SK-N-SH (cell line): ENCODE results near the gene LRP5. TPM values are rescaled to one million over a fixed set of nuclear protein-coding genes. Genes with fewer than 3 reads are reported as not detected.

ENCODE experiments used
- CTCF ChIA-PET: fragments of 300-600, 350-600 bp; formaldehyde crosslinking; extraction: SDS; loops from one replicate; lab custom pipeline; 2021; lab: Yijun Ruan, JAX
- POLR2A ChIA-PET: fragments of 350-600 bp; sonication (Branson Sonifier 250); formaldehyde crosslinking; extraction: SDS; loops from one replicate; lab custom pipeline; 2020; ENCODE audit warnings: antibody characterized with exemption, inconsistent platforms; lab: Yijun Ruan, JAX
- DNase-seq: peaks from one replicate; pipeline ENCODE4 v3.0.0; 2012
- H2AFZ ChIP-seq: fragments of 200-600 bp; sonication (generic); 2 replicates; pipeline ENCODE4 v1.8.1; 2016; ENCODE audit warnings: antibody characterized with exemption, mild to moderate bottlenecking, low read depth
- H3F3A ChIP-seq: fragments of 200-600 bp; sonication (generic); replicated peaks from 2 replicates; pipeline ENCODE3; 2016; ENCODE audit warnings: antibody characterized with exemption, mild to moderate bottlenecking; ENCODE audit not compliant: insufficient read depth
- H3K27ac ChIP-seq, 2 experiments: fragments of 200-500 bp in 1 of 2; fragments of 200-600 bp in 1 of 2; sonication (Bioruptor generic) in 1 of 2; sonication (generic), shearing (Covaris generic) in 1 of 2; 2 replicates each; pipeline versions ENCODE4 v1.5.1 to v1.6.1; 2014 to 2016; ENCODE audit warnings: low read depth in 2 of 2, inconsistent platforms in 1 of 2, low read length in 1 of 2, mild to moderate bottlenecking in 1 of 2, mixed read lengths in 1 of 2
- H3K27me3 ChIP-seq: fragments of 200-600 bp; sonication (generic), shearing (Covaris generic); 2 replicates; pipeline ENCODE4 v1.6.1; 2016; ENCODE audit warnings: mixed run types; ENCODE audit not compliant: insufficient read depth
- H3K36me3 ChIP-seq, 2 experiments: fragments of 200-500 bp in 1 of 2; fragments of 200-600 bp in 1 of 2; sonication (Bioruptor generic) in 1 of 2; sonication (generic) in 1 of 2; replicated peaks in 1 of 2; 2 replicates each; pipeline versions ENCODE3 to v1.5.1; 2014 to 2016; ENCODE audit warnings: low read length in 1 of 2, mild to moderate bottlenecking in 1 of 2; ENCODE audit not compliant: insufficient read depth in 2 of 2, control insufficient read depth in 1 of 2
- H3K4me1 ChIP-seq, 2 experiments: fragments of 200-500 bp in 1 of 2; fragments of 200-600 bp in 1 of 2; sonication (Bioruptor generic) in 1 of 2; sonication (generic), shearing (Covaris generic) in 1 of 2; 2 replicates each; pipeline versions ENCODE4 v1.5.1 to v1.6.1; 2014 to 2016; ENCODE audit warnings: low read depth in 1 of 2, low read length in 1 of 2, mixed run types in 1 of 2; ENCODE audit not compliant: insufficient read depth in 2 of 2, control insufficient read depth in 1 of 2
- H3K4me2 ChIP-seq: fragments of 200-600 bp; sonication (generic), shearing (Covaris generic); 2 replicates; pipeline ENCODE4 v1.6.1; 2017; ENCODE audit warnings: mixed run types
- H3K4me3 ChIP-seq, 2 experiments: fragments of 200-500 bp in 1 of 2; fragments of 200-600 bp in 1 of 2; sonication (Bioruptor generic) in 1 of 2; sonication (generic), shearing (Covaris generic) in 1 of 2; 2 replicates each; pipeline versions ENCODE4 v1.5.1 to v1.8.1; 2014 to 2016; ENCODE audit warnings: low read depth in 2 of 2, inconsistent platforms in 1 of 2, low read length in 1 of 2, mild to moderate bottlenecking in 1 of 2, mixed read lengths in 1 of 2, moderate library complexity in 1 of 2
- H3K79me2 ChIP-seq: fragments of 200-600 bp; sonication (generic); 2 replicates; pipeline ENCODE4 v1.8.1; 2017; ENCODE audit warnings: mild to moderate bottlenecking; ENCODE audit not compliant: insufficient read depth
- H3K9ac ChIP-seq: fragments of 200-600 bp; sonication (generic); 2 replicates; pipeline ENCODE4 v1.6.1; 2017; ENCODE audit warnings: mixed run types
- H3K9me2 ChIP-seq: fragments of 200-600 bp; sonication (generic); 2 replicates; pipeline ENCODE4 v1.6.1; 2017; ENCODE audit warnings: mixed run types
- H3K9me3 ChIP-seq: fragments of 200-600 bp; sonication (generic); 2 replicates; pipeline ENCODE4 v1.6.1; 2017; ENCODE audit warnings: mixed run types, mild to moderate bottlenecking, moderate library complexity
- H4K20me1 ChIP-seq: fragments of 200-600 bp; sonication (generic); 2 replicates; pipeline ENCODE4 v1.6.1; 2017; ENCODE audit warnings: mild to moderate bottlenecking, mixed run types; ENCODE audit not compliant: insufficient read depth
- FOSL2 ChIP-seq: IDR thresholded peaks from 2 replicates; pipeline ENCODE4 v1.4.0; 2012; ENCODE audit warnings: low read depth, mild to moderate bottlenecking, moderate library complexity, borderline replicate concordance
- JUND ChIP-seq: IDR thresholded peaks from 2 replicates; pipeline ENCODE4 v1.4.0; 2012
- PBX3 ChIP-seq: IDR thresholded peaks from 2 replicates; pipeline ENCODE4; 2012
- RAD21 ChIP-seq: IDR thresholded peaks from 2 replicates; pipeline ENCODE4 v1.6.1; 2012; ENCODE audit warnings: mild to moderate bottlenecking, low read length
- RCOR1 ChIP-seq: fragments of 150-350 bp; IDR thresholded peaks from 2 replicates; pipeline ENCODE4 v1.6.1; 2017; ENCODE audit warnings: antibody characterized with exemption, low read length
- REST ChIP-seq: IDR thresholded peaks from 2 replicates; pipeline ENCODE4 v1.6.1; 2012; ENCODE audit warnings: mild to moderate bottlenecking, low read depth, low read length, moderate library complexity
- RFX5 ChIP-seq: IDR thresholded peaks from 2 replicates; pipeline ENCODE4 v1.6.1; 2012; ENCODE audit warnings: mild to moderate bottlenecking, improper control_type of control experiment, low read length
- TCF12 ChIP-seq: IDR thresholded peaks from 2 replicates; pipeline ENCODE4 v1.4.0; 2012
- TEAD4 ChIP-seq: IDR thresholded peaks from 2 replicates; pipeline ENCODE4 v1.4.0; 2012; ENCODE audit warnings: mild to moderate bottlenecking, borderline replicate concordance; ENCODE audit not compliant: insufficient read depth
- ZBTB33 ChIP-seq: IDR thresholded peaks from 2 replicates; pipeline ENCODE4 v1.4.0; 2012; ENCODE audit warnings: low read depth, borderline replicate concordance
- WGBS: methylation state at CpG from one replicate; pipeline ENCODE4 v1.1.6; 2017; ENCODE audit warnings: low lambda C conversion rate; 5-methylcytosine and 5-hydroxymethylcytosine counted together
- polyA plus RNA-seq, 3 experiments: library from polyadenylated mRNA; depleted of rRNA; stranded (reverse); fragments of >200 nt; gene quantifications; 2 replicates each; pipeline ENCODE4 v1.2.3, GENCODE V29; 2012

LRP5 gene
- polyA plus RNA-seq, 1 of the 3 experiments (the other 2 are of a cell fraction): 15.0 TPM

GRCh38 chr11:68315171-68315920 is 3.0 kb downstream of the LRP5 start:
- H3K27me3 ChIP-seq: no peaks in the 10 kb centered on the region
- no peak overlapping the region for H2AFZ ChIP-seq
- peak overlapping the region; percentile 63 to 79 for H3K27ac ChIP-seq
- ChIA-PET CTCF (interaction anchor here (0.6 to 2.8 kb wide), 8 partner anchors 13 to 810 kb away, joined by 3 to 24 read pairs (median 5); no protein-coding TSS in a partner anchor), POLR2A (interaction anchor here (1.0 to 2.7 kb wide), 3 partner anchors 16 to 59 kb away, joined by 3 to 15 read pairs (median 4); partner anchors contain the start of gene C11orf24)
- WGBS: 86% methylated on average over 14 of the region's 19 CpGs
- TF ChIP-seq RCOR1 (peak; percentile 12; the same call in 1 of the 2 replicates), RAD21 (no peak), TCF12 (no peak), PBX3 (no peak), TEAD4 (no peak), FOSL2 (no peak), JUND (no peak), RFX5 (no peak), REST (peak; percentile 77; the same call in 1 of the 2 replicates), ZBTB33 (no peak)
- no peaks in the 10 kb centered on the region for H3K9me3 ChIP-seq
- peaks cover 68% of the 10 kb centered on the region for H3K79me2 ChIP-seq
- peak overlapping the region; percentile 90 for H3K4me2 ChIP-seq
- peak; percentile 57 for DNase-seq
- H4K20me1 ChIP-seq: peaks cover 14% of the 10 kb centered on the region
- peak overlapping the region; percentile 67 to 75 for H3K4me3 ChIP-seq
- peaks cover 19 to 31% of the 10 kb centered on the region in 2 experiments; a peak in 2 of 4 replicates for H3K4me1 ChIP-seq
- peak overlapping the region; percentile 61; the same call in 1 of the 2 replicates for H3K9ac ChIP-seq
- H3K9me2 ChIP-seq: no peaks in the 10 kb centered on the region
- peaks cover 19% of the 10 kb centered on the region for H3F3A ChIP-seq
- H3K36me3 ChIP-seq: no peaks in the 10 kb centered on the region
